ENCODE results near the gene RIOX2. TPM values are rescaled to one million over a fixed set of nuclear protein-coding genes. Genes with fewer than 3 reads are reported as not detected.

The RIOX2 gene
- total RNA-seq, 2 experiments from 2014 or later: 26.8 to 32.0 TPM

GRCh38 chr3:97958796-97959195 is 13.4 kb downstream of the RIOX2 start:
- POLR2A ChIA-PET: interaction anchor here (1.2 kb wide), 1 partner anchor 188 kb away, joined by 8 read pairs; no protein-coding TSS in a partner anchor
- peaks cover 7% of the 10 kb centered on the region; the same call in 1 of the 2 replicates for H3K79me2 ChIP-seq (ENCODE audit: insufficient read depth, low read depth, low read length)

GRCh38 chr3:97958396-97958795 is 13.8 kb downstream of the RIOX2 start:
- Histone ChIP-seq H3K36me3 (ENCODE audit: insufficient read depth, low read length) (peaks cover 92% of the 10 kb centered on the region), H4K20me1 (ENCODE audit: insufficient read depth, low read length) (no peaks in the 10 kb centered on the region), H3K4me2 (ENCODE audit: low read length) (no peak overlapping the region), H3K27ac (ENCODE audit: low read depth, low read length, poor library complexity, severe bottlenecking) (no peak overlapping the region), H3K4me3 (ENCODE audit: low read depth, low read length, poor library complexity, severe bottlenecking) (no peak overlapping the region), H3K79me2 (ENCODE audit: insufficient read depth, low read depth, low read length) (0 out of 2 replicates have a peak, but pooled peaks cover 3% of the 10 kb centered on the region), H3K9me2 (ENCODE audit: insufficient read depth, low read length) (no peaks in the 10 kb centered on the region), H3K9me3 (ENCODE audit: low read length) (no peaks in the 10 kb centered on the region), H2AFZ (ENCODE audit: low read length) (no peak overlapping the region), H3K4me1 (ENCODE audit: insufficient read depth, low read length, poor library complexity, severe bottlenecking) (no peaks in the 10 kb centered on the region)
- no TSS peak for BruUV-seq (replicated peaks)
- POLR2A ChIA-PET: interaction anchor here (1.2 kb wide), 1 partner anchor 187 kb away, joined by 8 read pairs; no protein-coding TSS in a partner anchor
- intact Hi-C loops (cut with micrococcal nuclease; ENCODE audit: unreplicated experiment): no loop called here
- no peak for DNase-seq (ENCODE audit: low spot score)
- TF ChIP-seq EZH2phosphoT487 (IDR thresholded peaks at IDR 0.05; ENCODE audit: borderline replicate concordance, low read depth, low read length) (no peak), CTCF (conservative IDR thresholded peaks at IDR 0.05; ENCODE audit: low read length) (no peak)
- CTCF ChIA-PET (ENCODE audit: unreplicated experiment): no interaction called here

More at GRCh38 chr3:97958796-97959195, 13.4 kb downstream of the RIOX2 start:
- no peak overlapping the region for H3K4me3 ChIP-seq (ENCODE audit: low read depth, low read length, poor library complexity, severe bottlenecking)
- H3K9me3 ChIP-seq (ENCODE audit: low read length): no peaks in the 10 kb centered on the region
- no peaks in the 10 kb centered on the region for H3K4me1 ChIP-seq (ENCODE audit: insufficient read depth, low read length, poor library complexity, severe bottlenecking)
- H2AFZ ChIP-seq (ENCODE audit: low read length): no peak overlapping the region
- DNase-seq (ENCODE audit: low spot score): no peak
- no peaks in the 10 kb centered on the region for H3K9me2 ChIP-seq (ENCODE audit: insufficient read depth, low read length)
- intact Hi-C loops (cut with micrococcal nuclease; ENCODE audit: unreplicated experiment): no loop called here
- CTCF ChIA-PET (ENCODE audit: unreplicated experiment): no interaction called here
- H3K36me3 ChIP-seq (ENCODE audit: insufficient read depth, low read length): peaks cover 92% of the 10 kb centered on the region
- H3K4me2 ChIP-seq (ENCODE audit: low read length): no peak overlapping the region
- no peak overlapping the region for H3K27ac ChIP-seq (ENCODE audit: low read depth, low read length, poor library complexity, severe bottlenecking)
- TF ChIP-seq CTCF (conservative IDR thresholded peaks at IDR 0.05; ENCODE audit: low read length): no peak
- no peak for TF ChIP-seq EZH2phosphoT487 (IDR thresholded peaks at IDR 0.05; ENCODE audit: borderline replicate concordance, low read depth, low read length)
- no peaks in the 10 kb centered on the region for H4K20me1 ChIP-seq (ENCODE audit: insufficient read depth, low read length)
- BruUV-seq (replicated peaks): no TSS peak

DNA sequence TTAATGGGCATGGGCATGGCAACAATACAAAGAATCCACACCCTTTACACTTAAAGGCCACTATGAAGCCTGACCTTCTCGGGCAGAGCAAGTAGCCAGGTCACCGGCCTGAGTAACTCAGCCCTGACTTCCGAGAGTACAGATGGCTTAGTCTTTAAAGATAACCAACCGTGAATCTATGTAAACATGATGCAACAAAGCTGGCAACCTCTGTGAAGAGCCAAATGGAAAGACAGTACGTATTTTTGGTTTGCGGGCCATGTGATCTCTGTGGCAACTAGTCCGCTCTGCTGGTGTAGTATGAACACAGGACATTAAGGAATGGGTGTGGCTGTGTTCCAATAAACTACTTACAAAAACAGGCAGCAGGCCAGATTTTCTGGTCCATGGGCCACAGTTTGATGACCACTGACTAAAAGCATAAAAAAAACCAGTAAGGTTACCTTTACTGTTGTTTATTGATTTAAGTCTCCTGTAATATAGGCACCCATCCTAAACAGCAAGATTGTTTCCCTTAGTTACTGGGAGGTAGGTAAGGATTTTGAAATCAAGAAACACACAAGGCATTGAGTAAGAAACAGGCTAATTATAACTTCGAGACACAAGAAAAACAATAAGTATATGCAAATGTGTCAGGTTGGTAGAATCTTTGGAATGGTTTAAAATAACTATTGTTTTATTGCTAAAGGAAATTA is 14.5 kb downstream of the RIOX2 start:
- H3K9me2 ChIP-seq (ENCODE audit: insufficient read depth, low read length): no peaks in the 10 kb centered on the region
- BruUV-seq (replicated peaks): no TSS peak
- H3K79me2 ChIP-seq (ENCODE audit: insufficient read depth, low read depth, low read length): no peaks in the 10 kb centered on the region
- no peak overlapping the region for H3K27ac ChIP-seq (ENCODE audit: low read depth, low read length, poor library complexity, severe bottlenecking)
- H4K20me1 ChIP-seq (ENCODE audit: insufficient read depth, low read length): no peaks in the 10 kb centered on the region
- ChIA-PET CTCF (ENCODE audit: unreplicated experiment) (no interaction called here), POLR2A (interaction anchor here (0.5 kb wide), 1 partner anchor 606 kb away, joined by 4 read pairs; no protein-coding TSS in a partner anchor)
- no peaks in the 10 kb centered on the region for H3K9me3 ChIP-seq (ENCODE audit: low read length)
- no peak overlapping the region for H3K4me3 ChIP-seq (ENCODE audit: low read depth, low read length, poor library complexity, severe bottlenecking)
- DNase-seq (ENCODE audit: low spot score): no peak
- H3K36me3 ChIP-seq (ENCODE audit: insufficient read depth, low read length): peaks cover 92% of the 10 kb centered on the region
- no peak for TF ChIP-seq CTCF (conservative IDR thresholded peaks at IDR 0.05; ENCODE audit: low read length)
- no peak for TF ChIP-seq EZH2phosphoT487 (IDR thresholded peaks at IDR 0.05; ENCODE audit: borderline replicate concordance, low read depth, low read length)
- no peak overlapping the region for H2AFZ ChIP-seq (ENCODE audit: low read length)
- no peak overlapping the region for H3K4me2 ChIP-seq (ENCODE audit: low read length)
- intact Hi-C loops (cut with micrococcal nuclease; ENCODE audit: unreplicated experiment): no loop called here
- H3K4me1 ChIP-seq (ENCODE audit: insufficient read depth, low read length, poor library complexity, severe bottlenecking): no peaks in the 10 kb centered on the region

All from OCI-LY7 (cell line).